Measurements from ENCODE around the gene HSPA12B. TPM values are rescaled to one million over a fixed set of nuclear protein-coding genes. Genes with fewer than 3 reads are reported as not detected.

HSPA12B gene
- total and polyA plus RNA-seq, 2 donors (not counting 3 experiments of a cell fraction or from before 2014, with no cell fraction given) = 3.7 to 6.6 TPM

DNA sequence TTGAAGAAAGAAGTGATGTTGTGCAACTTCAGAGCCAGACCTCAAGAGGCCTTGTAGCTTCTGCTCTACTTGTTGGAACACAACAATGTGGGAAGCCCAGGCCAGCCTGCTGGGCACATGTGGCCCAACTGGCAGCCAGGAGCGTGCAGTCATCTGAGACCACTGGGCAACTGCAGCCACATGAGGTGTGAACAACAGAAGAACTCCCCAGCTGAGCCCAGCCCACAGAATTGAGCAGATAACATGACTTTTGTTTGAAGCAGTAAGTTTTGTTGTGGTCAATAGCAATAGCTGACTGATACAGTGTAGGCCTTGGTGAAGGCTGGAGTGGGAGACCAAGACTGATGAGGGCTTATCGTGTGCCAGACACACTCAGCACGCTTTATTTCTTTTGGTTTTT, 42.1 kb upstream of the HSPA12B start:
- Histone ChIP-seq H3K4me1 (ENCODE audit: control insufficient read depth, extremely low read depth, insufficient read depth, low read length) (no peaks in the 10 kb centered on the region), H3K27ac (ENCODE audit: insufficient read depth, low read depth, low read length) (no peak overlapping the region), H3K9me1 (replicated peaks; ENCODE audit: control insufficient read depth, extremely low read depth, insufficient read depth, low read length) (no peaks in the 10 kb centered on the region), H3K36me3 (ENCODE audit: control insufficient read depth in 2 of 2, extremely low read depth in 1 of 2, insufficient read depth in 2 of 2, low read length in 2 of 2) (no peaks in the 10 kb centered on the region), H3K9ac (replicated peaks; ENCODE audit: extremely low read depth, insufficient read depth, low read length) (no peak overlapping the region), H3K4me2 (ENCODE audit: insufficient read depth, low read length) (no peak overlapping the region), H4K20me1 (replicated peaks; ENCODE audit: control insufficient read depth, extremely low read depth, insufficient read depth, low read length) (no peaks in the 10 kb centered on the region), H3K79me2 (ENCODE audit: control insufficient read depth, insufficient read depth, low read length) (no peaks in the 10 kb centered on the region), H3K4me3 (replicated peaks in 1 of 3; ENCODE audit: insufficient read depth in 1 of 3, low read depth in 1 of 3, low read length in 3 of 3) (no peak overlapping the region), H3K9me3 (replicated peaks; ENCODE audit: control insufficient read depth, insufficient read depth, low read length) (no peaks in the 10 kb centered on the region), H3K27me3 (ENCODE audit: control insufficient read depth in 2 of 2, insufficient read depth in 2 of 2, low read length in 2 of 2) (peaks cover 10 to 13% of the 10 kb centered on the region in 2 experiments), H2AFZ (ENCODE audit: low read depth, low read length) (no peak overlapping the region)
- intact Hi-C loops (cut with micrococcal nuclease) (no loop called here), dilution Hi-C loops (cut with MboI; ENCODE audit: extremely low pct_ligation_motif_present, low sequenced_read_pairs) (no loop called here)
- no TSS peak for BruUV-seq (replicated peaks)
- ChIA-PET POLR2A (no interaction called here), CTCF (interaction anchor here (1.6 to 12.6 kb wide), 3 partner anchors 10 to 19 kb away, joined by 3 to 112 read pairs (median 23); no protein-coding TSS in a partner anchor)
- FAIRE-seq (no peak), DNase-seq (ENCODE audit: low read depth, low spot score) (no peak)
- no peak for TF ChIP-seq FOS (IDR thresholded peaks at IDR 0.05; ENCODE audit: borderline replicate concordance, insufficient read depth, low read length)
- no peak for TF ChIP-seq MYC (IDR thresholded peaks at IDR 0.05; ENCODE audit: low read depth, low read length)
- TF ChIP-seq, protein P1, sequence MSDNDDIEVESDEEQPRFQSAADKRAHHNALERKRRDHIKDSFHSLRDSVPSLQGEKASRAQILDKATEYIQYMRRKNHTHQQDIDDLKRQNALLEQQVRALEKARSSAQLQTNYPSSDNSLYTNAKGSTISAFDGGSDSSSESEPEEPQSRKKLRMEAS (IDR thresholded peaks at IDR 0.05; ENCODE audit: insufficient read depth, insufficient read length) = no peak
- TF ChIP-seq EZH2 (IDR thresholded peaks at IDR 0.05; ENCODE audit: borderline replicate concordance, low read depth, low read length, severe bottlenecking) = no peak
- no peak for TF ChIP-seq GATA2 (IDR thresholded peaks at IDR 0.05; ENCODE audit: insufficient read depth, insufficient read length, low read depth, low read length)
- no peak for TF ChIP-seq JUN (IDR thresholded peaks at IDR 0.05; ENCODE audit: borderline replicate concordance, insufficient read depth, insufficient read length, low read depth)

- Histone ChIP-seq H3K4me2 (ENCODE audit: insufficient read depth, low read length) (no peak overlapping the region), H3K79me2 (ENCODE audit: control insufficient read depth, insufficient read depth, low read length) (no peaks in the 10 kb centered on the region), H3K4me1 (ENCODE audit: control insufficient read depth, extremely low read depth, insufficient read depth, low read length) (no peaks in the 10 kb centered on the region), H3K9me1 (replicated peaks; ENCODE audit: control insufficient read depth, extremely low read depth, insufficient read depth, low read length) (no peaks in the 10 kb centered on the region), H3K4me3 (replicated peaks in 1 of 3; ENCODE audit: insufficient read depth in 1 of 3, low read depth in 1 of 3, low read length in 3 of 3) (no peak overlapping the region), H3K27me3 (ENCODE audit: control insufficient read depth in 2 of 2, insufficient read depth in 2 of 2, low read length in 2 of 2) (peaks cover 8 to 9% of the 10 kb centered on the region in 2 experiments), H4K20me1 (replicated peaks; ENCODE audit: control insufficient read depth, extremely low read depth, insufficient read depth, low read length) (no peaks in the 10 kb centered on the region), H2AFZ (ENCODE audit: low read depth, low read length) (no peak overlapping the region), H3K9ac (replicated peaks; ENCODE audit: extremely low read depth, insufficient read depth, low read length) (no peak overlapping the region), H3K27ac (ENCODE audit: insufficient read depth, low read depth, low read length) (no peak overlapping the region), H3K9me3 (replicated peaks; ENCODE audit: control insufficient read depth, insufficient read depth, low read length) (no peaks in the 10 kb centered on the region), H3K36me3 (ENCODE audit: control insufficient read depth in 2 of 2, extremely low read depth in 1 of 2, insufficient read depth in 2 of 2, low read length in 2 of 2) (no peaks in the 10 kb centered on the region)
- intact Hi-C loops (cut with micrococcal nuclease) = no loop called here
- DNase-seq (ENCODE audit: low read depth, low spot score) (no peak), FAIRE-seq (no peak)
- CTCF ChIA-PET = interaction anchor here (1.6 to 12.6 kb wide), 3 partner anchors 11 to 18 kb away, joined by 3 to 112 read pairs (median 23); no protein-coding TSS in a partner anchor
- BruUV-seq (replicated peaks) = no TSS peak
- POLR2A ChIA-PET = no interaction called here
- dilution Hi-C loops (cut with MboI; ENCODE audit: extremely low pct_ligation_motif_present, low sequenced_read_pairs) = no loop called here
- no peak for TF ChIP-seq EZH2 (IDR thresholded peaks at IDR 0.05; ENCODE audit: borderline replicate concordance, low read depth, low read length, severe bottlenecking)
- no peak for TF ChIP-seq CTCF (IDR thresholded peaks at IDR 0.05; ENCODE audit: extremely low read depth in 1 of 2, insufficient read depth in 1 of 2, low read depth in 1 of 2, low read length in 2 of 2)
- TF ChIP-seq, protein P1 (IDR thresholded peaks at IDR 0.05; ENCODE audit: insufficient read depth, insufficient read length) = no peak
- TF ChIP-seq JUN (IDR thresholded peaks at IDR 0.05; ENCODE audit: borderline replicate concordance, insufficient read depth, insufficient read length, low read depth) = no peak
Observed at GRCh38 chr20:3691306-3691705, 41.2 kb upstream of the HSPA12B start.
